Neural cell (in vitro differentiated cells): ENCODE measurements around the gene DCAF8. TPM values are rescaled to one million over a fixed set of nuclear protein-coding genes. Genes with fewer than 3 reads are reported as not detected.

Source experiments
- H2AFZ ChIP-seq: fragments of 200-600, 300-800 bp; sonication (generic), shearing (Covaris generic); 2 replicates; pipeline ENCODE4 v1.6.0; 2014; ENCODE audit warnings: low read depth, mild to moderate bottlenecking, antibody characterized with exemption, low read length, moderate library complexity
- H3F3A ChIP-seq: fragments of 200-600 bp; shearing (Covaris generic); 2 replicates; pipeline ENCODE4 v1.6.1; 2016; ENCODE audit warnings: mild to moderate bottlenecking, moderate library complexity, mixed read lengths, antibody characterized with exemption, low read length; ENCODE audit not compliant: insufficient read depth, poor library complexity, severe bottlenecking
- H3K27ac ChIP-seq: fragments of 200-600, 300-800 bp; sonication (generic), shearing (Covaris generic); 2 replicates; pipeline ENCODE4 v1.5.1; 2014; ENCODE audit warnings: mild to moderate bottlenecking, low read length, moderate library complexity
- H3K27me3 ChIP-seq: fragments of 300-800, 200-600 bp; sonication (generic), shearing (Covaris generic); 2 replicates; pipeline ENCODE4 v1.6.0; 2014; ENCODE audit warnings: mild to moderate bottlenecking, low read depth, low read length, moderate library complexity; ENCODE audit not compliant: insufficient read depth
- H3K36me3 ChIP-seq: fragments of 300-800, 200-600 bp; sonication (generic), shearing (Covaris generic); 2 replicates; pipeline ENCODE4 v1.5.1; 2014; ENCODE audit warnings: mild to moderate bottlenecking, antibody characterized with exemption, low read length, moderate library complexity; ENCODE audit not compliant: insufficient read depth
- H3K4me2 ChIP-seq: fragments of 300-800, 200-600 bp; sonication (generic), shearing (Covaris generic); 2 replicates; pipeline ENCODE4 v1.6.0; 2014; ENCODE audit warnings: mild to moderate bottlenecking, low read length
- H3K4me3 ChIP-seq: fragments of 300-800, 200-600 bp; sonication (generic), shearing (Covaris generic); 2 replicates; pipeline ENCODE4 v1.5.1; 2014; ENCODE audit warnings: mild to moderate bottlenecking, low read length, moderate library complexity
- H3K79me2 ChIP-seq: fragments of 200-600 bp; shearing (Covaris generic); replicated peaks from 2 replicates; pipeline ENCODE4 v1.6.0; 2014; ENCODE audit warnings: mild to moderate bottlenecking, low read length, moderate library complexity; ENCODE audit not compliant: insufficient read depth
- H3K9ac ChIP-seq: fragments of 300-800, 200-600 bp; sonication (generic), shearing (Covaris generic); 2 replicates; pipeline ENCODE4 v1.6.1; 2016; ENCODE audit warnings: mild to moderate bottlenecking, low read length, mixed read lengths
- H3K9me2 ChIP-seq: fragments of 200-600 bp; shearing (Covaris generic); 2 replicates; pipeline ENCODE4 v1.6.1; 2016; ENCODE audit warnings: mild to moderate bottlenecking, low read length, mixed read lengths; ENCODE audit not compliant: insufficient read depth
- H3K9me3 ChIP-seq: fragments of 200-600, 300-800 bp; sonication (generic), shearing (Covaris generic); 2 replicates; pipeline ENCODE4 v1.6.1; 2016; ENCODE audit warnings: mild to moderate bottlenecking, mixed run types, low read length, moderate library complexity, mixed read lengths
- H4K20me1 ChIP-seq: fragments of 200-600 bp; shearing (Covaris generic); 2 replicates; pipeline ENCODE4 v1.6.1; 2016; ENCODE audit warnings: mild to moderate bottlenecking, mixed run types; ENCODE audit not compliant: insufficient read depth
- EP300 ChIP-seq: fragments of 450-650 bp; conservative IDR thresholded peaks from 2 replicates; pipeline ENCODE4 v1.6.1; 2014; ENCODE audit warnings: antibody characterized with exemption, mild to moderate bottlenecking, moderate library complexity; ENCODE audit not compliant: poor library complexity, severe bottlenecking
- EZH2 ChIP-seq: fragments of 200-600, 300-800 bp; shearing (Covaris generic), sonication (generic); IDR thresholded peaks from 2 replicates; pipeline ENCODE4 v1.6.1; 2014; ENCODE audit warnings: antibody characterized with exemption, low read length, borderline replicate concordance, mild to moderate bottlenecking; ENCODE audit not compliant: insufficient read depth, poor library complexity, severe bottlenecking
- MXI1 ChIP-seq: fragments of 450-650 bp; conservative IDR thresholded peaks from 2 replicates; pipeline ENCODE4 v1.6.1; 2014; ENCODE audit warnings: antibody characterized with exemption, mild to moderate bottlenecking; ENCODE audit not compliant: poor library complexity, severe bottlenecking
- POLR2AphosphoS5 ChIP-seq: IDR thresholded peaks from 2 replicates; pipeline ENCODE4 v1.6.1; 2012
- RAD21 ChIP-seq: fragments of 450-650 bp; conservative IDR thresholded peaks from 2 replicates; pipeline ENCODE4 v1.6.1; 2014; ENCODE audit warnings: antibody characterized with exemption, mild to moderate bottlenecking, moderate library complexity
- SMC3 ChIP-seq: fragments of 450-650 bp; conservative IDR thresholded peaks from 2 replicates; pipeline ENCODE4 v1.6.1; 2014; ENCODE audit warnings: antibody characterized with exemption, mild to moderate bottlenecking, moderate library complexity; ENCODE audit not compliant: poor library complexity
- TAF1 ChIP-seq: IDR thresholded peaks from 2 replicates; pipeline ENCODE4 v1.6.1; 2012; ENCODE audit warnings: low read depth
- polyA minus RNA-seq: library from RNA; depleted of rRNA, polyadenylated mRNA; stranded (reverse); fragments of >200 nt; gene quantifications from 2 replicates; pipeline ENCODE4 v1.2.3, GENCODE V29; 2014
- polyA plus RNA-seq: library from polyadenylated mRNA; depleted of rRNA; stranded (reverse); fragments of >200 nt; gene quantifications from 2 replicates; pipeline ENCODE4 v1.2.3, GENCODE V29; 2014
- TF ChIP-seq, protein P1 (sequence below): fragments of 450-650 bp; IDR thresholded peaks from 2 replicates; pipeline ENCODE4 v1.5.1; 2014; ENCODE audit warnings: antibody characterized with exemption, mild to moderate bottlenecking, moderate library complexity; ENCODE audit not compliant: poor library complexity, severe bottlenecking
- TF ChIP-seq, protein P2 (sequence below): IDR thresholded peaks from 2 replicates; pipeline ENCODE4 v1.6.1; 2012; ENCODE audit warnings: borderline replicate concordance

The DCAF8 gene
- polyA plus RNA-seq: 153 TPM in 2 replicates
- polyA minus RNA-seq: 117 and 129 TPM in 2 replicates

DNA sequence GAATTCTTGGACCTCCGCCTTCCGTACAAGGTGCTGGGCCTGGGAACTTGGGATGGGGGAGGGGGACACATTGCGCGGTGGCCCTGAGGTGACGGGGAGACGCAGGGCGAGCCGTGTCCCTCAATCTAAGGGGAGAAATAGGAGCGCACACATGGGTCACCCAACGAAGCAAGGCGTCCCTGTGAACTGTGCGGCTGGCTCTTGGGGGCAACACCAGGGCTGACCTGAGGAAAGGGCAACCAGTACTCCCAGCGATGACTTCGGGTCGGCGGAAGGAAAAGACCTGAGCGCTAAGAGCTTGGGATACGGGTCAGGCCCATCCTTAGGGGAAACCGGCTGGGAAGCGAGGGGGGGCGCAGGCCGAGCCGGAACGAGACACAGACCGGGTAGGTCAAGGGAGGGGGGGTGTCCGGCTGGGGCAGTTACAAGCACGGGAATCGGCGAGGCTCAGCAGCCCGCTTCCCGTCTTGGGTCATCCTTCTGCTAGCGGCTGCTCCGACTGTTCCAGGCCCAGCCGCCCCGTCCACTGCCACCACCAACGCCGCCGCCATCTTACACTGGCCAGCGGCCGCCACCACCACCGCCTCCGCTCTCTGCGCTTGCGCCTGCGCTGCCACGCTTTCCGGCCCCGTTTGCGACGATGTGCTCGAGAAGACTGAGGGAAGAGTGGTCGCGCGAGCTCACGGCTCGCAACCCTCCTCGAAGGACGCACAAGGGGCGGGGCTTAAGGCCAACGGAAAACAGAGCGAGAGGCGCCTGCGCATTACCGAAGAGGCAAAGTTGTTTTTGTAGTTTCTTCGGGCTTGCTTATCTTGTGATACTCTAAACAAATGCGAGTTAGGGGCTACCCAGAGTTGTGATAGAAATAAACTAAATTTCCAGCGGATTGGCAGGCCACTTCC lies at the start of gene DCAF8:
Gene DCAF8, minus strand, starts transcription at position 657 of the 902 bp plus-strand sequence. CDS start 18,541 bp downstream, outside the sequence.
- Histone ChIP-seq H3K4me2 (peak within 1 kb of the TSS; percentile 99), H3K9me2 (no peaks in the 10 kb centered on the region), H4K20me1 (no peaks in the 10 kb centered on the region), H3K4me3 (peak within 1 kb of the TSS; percentile 84), H3K9ac (peak within 1 kb of the TSS; percentile 96), H3F3A (no peaks in the 10 kb centered on the region), H2AFZ (peak within 1 kb of the TSS; percentile 90), H3K27me3 (no peaks in the 10 kb centered on the region), H3K36me3 (no peaks in the 10 kb centered on the region), H3K9me3 (no peaks in the 10 kb centered on the region), H3K27ac (peak within 1 kb of the TSS; percentile 93), H3K79me2 (peaks cover 33% of the 10 kb centered on the region)
- TF ChIP-seq, protein P1, sequence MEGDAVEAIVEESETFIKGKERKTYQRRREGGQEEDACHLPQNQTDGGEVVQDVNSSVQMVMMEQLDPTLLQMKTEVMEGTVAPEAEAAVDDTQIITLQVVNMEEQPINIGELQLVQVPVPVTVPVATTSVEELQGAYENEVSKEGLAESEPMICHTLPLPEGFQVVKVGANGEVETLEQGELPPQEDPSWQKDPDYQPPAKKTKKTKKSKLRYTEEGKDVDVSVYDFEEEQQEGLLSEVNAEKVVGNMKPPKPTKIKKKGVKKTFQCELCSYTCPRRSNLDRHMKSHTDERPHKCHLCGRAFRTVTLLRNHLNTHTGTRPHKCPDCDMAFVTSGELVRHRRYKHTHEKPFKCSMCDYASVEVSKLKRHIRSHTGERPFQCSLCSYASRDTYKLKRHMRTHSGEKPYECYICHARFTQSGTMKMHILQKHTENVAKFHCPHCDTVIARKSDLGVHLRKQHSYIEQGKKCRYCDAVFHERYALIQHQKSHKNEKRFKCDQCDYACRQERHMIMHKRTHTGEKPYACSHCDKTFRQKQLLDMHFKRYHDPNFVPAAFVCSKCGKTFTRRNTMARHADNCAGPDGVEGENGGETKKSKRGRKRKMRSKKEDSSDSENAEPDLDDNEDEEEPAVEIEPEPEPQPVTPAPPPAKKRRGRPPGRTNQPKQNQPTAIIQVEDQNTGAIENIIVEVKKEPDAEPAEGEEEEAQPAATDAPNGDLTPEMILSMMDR: peak; percentile 18
- TF ChIP-seq EZH2 (no peak), MXI1 (peak; percentile 65), SMC3 (no peak), EP300 (peak; percentile 11), POLR2AphosphoS5 (peak; percentile 99), RAD21 (no peak), TAF1 (peak; percentile 91)
- TF ChIP-seq, protein P2, sequence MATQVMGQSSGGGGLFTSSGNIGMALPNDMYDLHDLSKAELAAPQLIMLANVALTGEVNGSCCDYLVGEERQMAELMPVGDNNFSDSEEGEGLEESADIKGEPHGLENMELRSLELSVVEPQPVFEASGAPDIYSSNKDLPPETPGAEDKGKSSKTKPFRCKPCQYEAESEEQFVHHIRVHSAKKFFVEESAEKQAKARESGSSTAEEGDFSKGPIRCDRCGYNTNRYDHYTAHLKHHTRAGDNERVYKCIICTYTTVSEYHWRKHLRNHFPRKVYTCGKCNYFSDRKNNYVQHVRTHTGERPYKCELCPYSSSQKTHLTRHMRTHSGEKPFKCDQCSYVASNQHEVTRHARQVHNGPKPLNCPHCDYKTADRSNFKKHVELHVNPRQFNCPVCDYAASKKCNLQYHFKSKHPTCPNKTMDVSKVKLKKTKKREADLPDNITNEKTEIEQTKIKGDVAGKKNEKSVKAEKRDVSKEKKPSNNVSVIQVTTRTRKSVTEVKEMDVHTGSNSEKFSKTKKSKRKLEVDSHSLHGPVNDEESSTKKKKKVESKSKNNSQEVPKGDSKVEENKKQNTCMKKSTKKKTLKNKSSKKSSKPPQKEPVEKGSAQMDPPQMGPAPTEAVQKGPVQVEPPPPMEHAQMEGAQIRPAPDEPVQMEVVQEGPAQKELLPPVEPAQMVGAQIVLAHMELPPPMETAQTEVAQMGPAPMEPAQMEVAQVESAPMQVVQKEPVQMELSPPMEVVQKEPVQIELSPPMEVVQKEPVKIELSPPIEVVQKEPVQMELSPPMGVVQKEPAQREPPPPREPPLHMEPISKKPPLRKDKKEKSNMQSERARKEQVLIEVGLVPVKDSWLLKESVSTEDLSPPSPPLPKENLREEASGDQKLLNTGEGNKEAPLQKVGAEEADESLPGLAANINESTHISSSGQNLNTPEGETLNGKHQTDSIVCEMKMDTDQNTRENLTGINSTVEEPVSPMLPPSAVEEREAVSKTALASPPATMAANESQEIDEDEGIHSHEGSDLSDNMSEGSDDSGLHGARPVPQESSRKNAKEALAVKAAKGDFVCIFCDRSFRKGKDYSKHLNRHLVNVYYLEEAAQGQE: peak; percentile 90

DNA sequence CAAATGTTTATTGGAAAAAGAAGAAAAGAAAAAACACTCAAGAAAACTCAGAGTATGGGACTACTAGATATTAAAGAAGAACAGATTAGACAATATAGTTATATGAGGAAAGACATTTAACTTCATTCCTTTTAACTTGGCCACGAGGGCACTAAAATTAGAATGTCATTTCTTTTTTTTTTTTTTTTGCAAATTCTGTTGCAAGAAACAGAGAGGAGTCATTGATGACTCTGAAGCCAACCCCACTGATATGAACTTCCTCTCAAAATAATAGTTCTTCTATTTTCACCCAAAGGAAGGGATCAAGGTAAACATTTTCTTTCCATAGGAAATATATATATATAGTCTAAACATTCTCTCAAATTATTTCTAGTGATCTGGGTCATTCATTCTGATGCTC lies 47.2 kb upstream of the DCAF8 start:
- no peak overlapping the region for H3K27ac ChIP-seq
- no peak overlapping the region for H2AFZ ChIP-seq
- H4K20me1 ChIP-seq: no peaks in the 10 kb centered on the region
- no peak overlapping the region for H3K4me3 ChIP-seq
- no peaks in the 10 kb centered on the region for H3K9me2 ChIP-seq
- H3K27me3 ChIP-seq: no peaks in the 10 kb centered on the region
- peaks cover 17% of the 10 kb centered on the region for H3K36me3 ChIP-seq
- no peaks in the 10 kb centered on the region for H3K9me3 ChIP-seq
- H3F3A ChIP-seq: no peaks in the 10 kb centered on the region
- TF ChIP-seq, protein P1: no peak
- no peak for TF ChIP-seq POLR2AphosphoS5
- no peak overlapping the region for H3K4me2 ChIP-seq
- no peaks in the 10 kb centered on the region for H3K79me2 ChIP-seq
- no peak overlapping the region for H3K9ac ChIP-seq
